Measurements from ENCODE around the gene PRELP.

The PRELP gene

DNA sequence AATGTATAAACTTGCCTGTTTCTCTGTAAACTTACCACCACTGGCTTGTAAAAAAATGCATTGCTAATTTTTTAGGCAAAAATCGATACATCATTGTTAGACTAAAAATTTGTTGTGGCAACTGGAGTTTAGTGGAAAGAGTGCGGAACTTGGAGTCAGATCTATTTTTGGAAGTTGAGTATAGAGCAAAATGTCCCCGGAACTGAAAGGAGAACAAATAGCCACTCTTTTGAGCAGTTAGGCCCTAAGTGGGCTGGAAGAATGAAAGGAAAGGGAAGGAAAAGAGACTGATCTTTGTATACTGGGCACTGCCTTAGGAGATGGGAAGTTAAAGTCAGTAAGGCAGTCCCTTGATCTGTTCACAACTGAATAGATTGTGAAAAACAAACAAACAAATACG is 48.5 kb downstream of the PRELP start (continued):
- TF ChIP-seq, protein P1, sequence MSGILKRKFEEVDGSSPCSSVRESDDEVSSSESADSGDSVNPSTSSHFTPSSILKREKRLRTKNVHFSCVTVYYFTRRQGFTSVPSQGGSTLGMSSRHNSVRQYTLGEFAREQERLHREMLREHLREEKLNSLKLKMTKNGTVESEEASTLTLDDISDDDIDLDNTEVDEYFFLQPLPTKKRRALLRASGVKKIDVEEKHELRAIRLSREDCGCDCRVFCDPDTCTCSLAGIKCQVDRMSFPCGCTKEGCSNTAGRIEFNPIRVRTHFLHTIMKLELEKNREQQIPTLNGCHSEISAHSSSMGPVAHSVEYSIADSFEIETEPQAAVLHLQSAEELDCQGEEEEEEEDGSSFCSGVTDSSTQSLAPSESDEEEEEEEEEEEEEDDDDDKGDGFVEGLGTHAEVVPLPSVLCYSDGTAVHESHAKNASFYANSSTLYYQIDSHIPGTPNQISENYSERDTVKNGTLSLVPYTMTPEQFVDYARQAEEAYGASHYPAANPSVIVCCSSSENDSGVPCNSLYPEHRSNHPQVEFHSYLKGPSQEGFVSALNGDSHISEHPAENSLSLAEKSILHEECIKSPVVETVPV (CRISPR knock-in tag; IDR thresholded peaks at IDR 0.05), result no peak
- TF ChIP-seq RARB (CRISPR knock-in tag; IDR thresholded peaks at IDR 0.05), result no peak
- TF ChIP-seq TCF4 (CRISPR knock-in tag; IDR thresholded peaks at IDR 0.05; ENCODE audit: borderline replicate concordance), result no peak

DNA sequence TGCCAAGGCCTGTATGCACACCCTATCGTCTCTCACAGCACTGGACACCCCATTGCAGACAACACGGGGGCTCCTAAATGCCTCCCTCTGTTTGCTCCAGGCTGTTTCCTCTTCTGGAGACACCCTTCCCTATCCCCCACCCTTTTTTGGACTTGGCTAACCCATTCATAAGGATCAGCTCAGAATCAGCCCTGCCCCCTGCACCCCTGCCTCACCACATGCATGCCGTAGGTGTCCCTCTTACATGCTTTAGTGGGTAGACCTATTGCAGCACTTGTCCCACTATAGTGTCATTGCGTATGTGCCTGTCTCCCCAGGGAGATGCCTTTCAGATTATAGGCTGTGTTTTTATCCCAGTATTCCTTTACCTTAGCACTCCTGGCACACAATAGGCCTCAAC is 49.2 kb downstream of the PRELP start:
- TF ChIP-seq ZNF565 (CRISPR knock-in tag; conservative IDR thresholded peaks at IDR 0.05; ENCODE audit: low read depth) (no peak), PPARA (CRISPR knock-in tag; IDR thresholded peaks at IDR 0.05; ENCODE audit: borderline replicate concordance) (no peak), ISL1 (CRISPR knock-in tag; IDR thresholded peaks at IDR 0.05) (no peak), TCF4 (CRISPR knock-in tag; IDR thresholded peaks at IDR 0.05; ENCODE audit: borderline replicate concordance) (no peak), SNAI2 (CRISPR knock-in tag; IDR thresholded peaks at IDR 0.05) (no peak), ZFP3 (CRISPR knock-in tag; IDR thresholded peaks at IDR 0.05) (no peak), BACH2 (CRISPR knock-in tag; IDR thresholded peaks at IDR 0.05; ENCODE audit: borderline replicate concordance) (no peak), ESRRG (CRISPR knock-in tag; IDR thresholded peaks at IDR 0.05) (no peak), ZNF70 (CRISPR knock-in tag; IDR thresholded peaks at IDR 0.05) (no peak), OSR1 (CRISPR knock-in tag; IDR thresholded peaks at IDR 0.05) (no peak), GLIS3 (CRISPR knock-in tag; IDR thresholded peaks at IDR 0.05) (no peak), RARB (CRISPR knock-in tag; IDR thresholded peaks at IDR 0.05) (no peak), ARNTL (CRISPR knock-in tag; IDR thresholded peaks at IDR 0.05; ENCODE audit: borderline replicate concordance, low read depth) (no peak), ZFP30 (CRISPR knock-in tag; IDR thresholded peaks at IDR 0.05) (no peak)
- TF ChIP-seq, protein P2, sequence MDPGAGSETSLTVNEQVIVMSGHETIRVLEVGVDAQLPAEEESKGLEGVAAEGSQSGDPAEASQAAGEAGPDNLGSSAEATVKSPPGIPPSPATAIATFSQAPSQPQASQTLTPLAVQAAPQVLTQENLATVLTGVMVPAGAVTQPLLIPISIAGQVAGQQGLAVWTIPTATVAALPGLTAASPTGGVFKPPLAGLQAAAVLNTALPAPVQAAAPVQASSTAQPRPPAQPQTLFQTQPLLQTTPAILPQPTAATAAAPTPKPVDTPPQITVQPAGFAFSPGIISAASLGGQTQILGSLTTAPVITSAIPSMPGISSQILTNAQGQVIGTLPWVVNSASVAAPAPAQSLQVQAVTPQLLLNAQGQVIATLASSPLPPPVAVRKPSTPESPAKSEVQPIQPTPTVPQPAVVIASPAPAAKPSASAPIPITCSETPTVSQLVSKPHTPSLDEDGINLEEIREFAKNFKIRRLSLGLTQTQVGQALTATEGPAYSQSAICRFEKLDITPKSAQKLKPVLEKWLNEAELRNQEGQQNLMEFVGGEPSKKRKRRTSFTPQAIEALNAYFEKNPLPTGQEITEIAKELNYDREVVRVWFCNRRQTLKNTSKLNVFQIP (CRISPR knock-in tag; IDR thresholded peaks at IDR 0.05; ENCODE audit: borderline replicate concordance, low read depth), result no peak
- TF ChIP-seq, protein P3, sequence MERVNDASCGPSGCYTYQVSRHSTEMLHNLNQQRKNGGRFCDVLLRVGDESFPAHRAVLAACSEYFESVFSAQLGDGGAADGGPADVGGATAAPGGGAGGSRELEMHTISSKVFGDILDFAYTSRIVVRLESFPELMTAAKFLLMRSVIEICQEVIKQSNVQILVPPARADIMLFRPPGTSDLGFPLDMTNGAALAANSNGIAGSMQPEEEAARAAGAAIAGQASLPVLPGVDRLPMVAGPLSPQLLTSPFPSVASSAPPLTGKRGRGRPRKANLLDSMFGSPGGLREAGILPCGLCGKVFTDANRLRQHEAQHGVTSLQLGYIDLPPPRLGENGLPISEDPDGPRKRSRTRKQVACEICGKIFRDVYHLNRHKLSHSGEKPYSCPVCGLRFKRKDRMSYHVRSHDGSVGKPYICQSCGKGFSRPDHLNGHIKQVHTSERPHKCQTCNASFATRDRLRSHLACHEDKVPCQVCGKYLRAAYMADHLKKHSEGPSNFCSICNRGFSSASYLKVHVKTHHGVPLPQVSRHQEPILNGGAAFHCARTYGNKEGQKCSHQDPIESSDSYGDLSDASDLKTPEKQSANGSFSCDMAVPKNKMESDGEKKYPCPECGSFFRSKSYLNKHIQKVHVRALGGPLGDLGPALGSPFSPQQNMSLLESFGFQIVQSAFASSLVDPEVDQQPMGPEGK (CRISPR knock-in tag; IDR thresholded peaks at IDR 0.05; ENCODE audit: borderline replicate concordance), result no peak
- TF ChIP-seq, protein P4, sequence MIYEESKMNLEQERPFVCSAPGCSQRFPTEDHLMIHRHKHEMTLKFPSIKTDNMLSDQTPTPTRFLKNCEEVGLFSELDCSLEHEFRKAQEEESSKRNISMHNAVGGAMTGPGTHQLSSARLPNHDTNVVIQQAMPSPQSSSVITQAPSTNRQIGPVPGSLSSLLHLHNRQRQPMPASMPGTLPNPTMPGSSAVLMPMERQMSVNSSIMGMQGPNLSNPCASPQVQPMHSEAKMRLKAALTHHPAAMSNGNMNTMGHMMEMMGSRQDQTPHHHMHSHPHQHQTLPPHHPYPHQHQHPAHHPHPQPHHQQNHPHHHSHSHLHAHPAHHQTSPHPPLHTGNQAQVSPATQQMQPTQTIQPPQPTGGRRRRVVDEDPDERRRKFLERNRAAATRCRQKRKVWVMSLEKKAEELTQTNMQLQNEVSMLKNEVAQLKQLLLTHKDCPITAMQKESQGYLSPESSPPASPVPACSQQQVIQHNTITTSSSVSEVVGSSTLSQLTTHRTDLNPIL (CRISPR knock-in tag; IDR thresholded peaks at IDR 0.05; ENCODE audit: low read depth), result no peak
- no peak for ATAC-seq

DNA sequence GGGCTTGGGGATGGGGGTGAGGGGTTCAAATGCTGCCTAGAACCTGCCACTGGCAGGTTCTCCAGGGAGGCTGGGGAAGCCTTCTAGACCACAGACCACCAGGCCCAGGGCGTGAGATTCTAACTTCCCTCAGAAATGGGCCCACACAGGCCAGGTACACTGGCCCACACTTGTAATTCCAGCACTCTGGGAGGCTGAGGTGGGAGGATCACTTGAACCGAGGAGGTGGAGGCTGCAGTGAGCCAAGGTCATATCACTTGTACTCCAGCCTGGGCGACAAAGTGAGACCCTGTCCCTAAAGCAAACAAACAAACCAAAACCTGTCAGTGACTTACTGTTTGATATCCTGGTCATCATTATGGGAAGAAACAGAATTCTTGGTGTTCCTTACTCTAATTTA is 50.1 kb downstream of the PRELP start:
- TF ChIP-seq, protein P2 (CRISPR knock-in tag; IDR thresholded peaks at IDR 0.05; ENCODE audit: borderline replicate concordance, low read depth), result no peak
- TF ChIP-seq ZNF565 (CRISPR knock-in tag; conservative IDR thresholded peaks at IDR 0.05; ENCODE audit: low read depth), result no peak
- no peak for TF ChIP-seq TOX (CRISPR knock-in tag; IDR thresholded peaks at IDR 0.05; ENCODE audit: borderline replicate concordance)
- no peak for TF ChIP-seq RARB (CRISPR knock-in tag; IDR thresholded peaks at IDR 0.05)
- TF ChIP-seq TCF4 (CRISPR knock-in tag; IDR thresholded peaks at IDR 0.05; ENCODE audit: borderline replicate concordance), result no peak
- TF ChIP-seq, protein P4 (CRISPR knock-in tag; IDR thresholded peaks at IDR 0.05; ENCODE audit: low read depth), result no peak
- TF ChIP-seq, protein P5, sequence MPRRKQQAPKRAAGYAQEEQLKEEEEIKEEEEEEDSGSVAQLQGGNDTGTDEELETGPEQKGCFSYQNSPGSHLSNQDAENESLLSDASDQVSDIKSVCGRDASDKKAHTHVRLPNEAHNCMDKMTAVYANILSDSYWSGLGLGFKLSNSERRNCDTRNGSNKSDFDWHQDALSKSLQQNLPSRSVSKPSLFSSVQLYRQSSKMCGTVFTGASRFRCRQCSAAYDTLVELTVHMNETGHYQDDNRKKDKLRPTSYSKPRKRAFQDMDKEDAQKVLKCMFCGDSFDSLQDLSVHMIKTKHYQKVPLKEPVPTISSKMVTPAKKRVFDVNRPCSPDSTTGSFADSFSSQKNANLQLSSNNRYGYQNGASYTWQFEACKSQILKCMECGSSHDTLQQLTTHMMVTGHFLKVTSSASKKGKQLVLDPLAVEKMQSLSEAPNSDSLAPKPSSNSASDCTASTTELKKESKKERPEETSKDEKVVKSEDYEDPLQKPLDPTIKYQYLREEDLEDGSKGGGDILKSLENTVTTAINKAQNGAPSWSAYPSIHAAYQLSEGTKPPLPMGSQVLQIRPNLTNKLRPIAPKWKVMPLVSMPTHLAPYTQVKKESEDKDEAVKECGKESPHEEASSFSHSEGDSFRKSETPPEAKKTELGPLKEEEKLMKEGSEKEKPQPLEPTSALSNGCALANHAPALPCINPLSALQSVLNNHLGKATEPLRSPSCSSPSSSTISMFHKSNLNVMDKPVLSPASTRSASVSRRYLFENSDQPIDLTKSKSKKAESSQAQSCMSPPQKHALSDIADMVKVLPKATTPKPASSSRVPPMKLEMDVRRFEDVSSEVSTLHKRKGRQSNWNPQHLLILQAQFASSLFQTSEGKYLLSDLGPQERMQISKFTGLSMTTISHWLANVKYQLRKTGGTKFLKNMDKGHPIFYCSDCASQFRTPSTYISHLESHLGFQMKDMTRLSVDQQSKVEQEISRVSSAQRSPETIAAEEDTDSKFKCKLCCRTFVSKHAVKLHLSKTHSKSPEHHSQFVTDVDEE (CRISPR knock-in tag; IDR thresholded peaks at IDR 0.05), result no peak
- TF ChIP-seq ZNF8 (CRISPR knock-in tag; IDR thresholded peaks at IDR 0.05), result no peak
- TF ChIP-seq, protein P3 (CRISPR knock-in tag; IDR thresholded peaks at IDR 0.05; ENCODE audit: borderline replicate concordance), result no peak
- no peak for TF ChIP-seq ZFP30 (CRISPR knock-in tag; IDR thresholded peaks at IDR 0.05)
- no peak for TF ChIP-seq SNAI2 (CRISPR knock-in tag; IDR thresholded peaks at IDR 0.05)
- no peak for TF ChIP-seq PPARA (CRISPR knock-in tag; IDR thresholded peaks at IDR 0.05; ENCODE audit: borderline replicate concordance)
- TF ChIP-seq ZFP3 (CRISPR knock-in tag; IDR thresholded peaks at IDR 0.05), result no peak
- TF ChIP-seq CSDC2 (CRISPR knock-in tag; IDR thresholded peaks at IDR 0.05), result no peak
- TF ChIP-seq ISL1 (CRISPR knock-in tag; IDR thresholded peaks at IDR 0.05), result no peak
- no peak for ATAC-seq

All from SK-N-SH treated with all-trans-retinoic acid at 6 μM for 48 hours (cell line).